Lower leg skin (tissue), 4 donors: ENCODE data around the gene DDX27. TPM values are rescaled to one million over a fixed set of nuclear protein-coding genes. Genes with fewer than 3 reads are reported as not detected.
"Not testable (repeated sequence)": the region's sequence is repeated elsewhere in the genome, so short reads cannot be mapped to it uniquely, and the experiment has no call there.

ENCODE experiments used
- DNase-seq, 2 donors: peaks; one replicate each; pipeline ENCODE4 v3.0.0-alpha.2; 2019; ENCODE audit warnings: low spot score in 2 of 2
- H3K4me3 ChIP-seq: fragments of 200-600 bp; sonication (generic); 2 replicates; pipeline ENCODE4 v1.5.1; 2017; ENCODE audit warnings: mild to moderate bottlenecking, low read depth; ENCODE audit not compliant: poor library complexity, severe bottlenecking
- CTCF ChIP-seq, 3 donors: fragments of 450-650 bp; IDR thresholded peaks; one replicate each; pipeline ENCODE4 v1.5.1; 2016; ENCODE audit warnings: antibody characterized with exemption in 3 of 3, mild to moderate bottlenecking in 3 of 3, moderate library complexity in 2 of 3
- POLR2A ChIP-seq, 2 donors: fragments of 450-650 bp; IDR thresholded peaks; one replicate each; pipeline ENCODE4 v1.6.1; 2016 to 2017; ENCODE audit warnings: antibody characterized with exemption in 2 of 2, mild to moderate bottlenecking in 1 of 2, moderate library complexity in 1 of 2
- WGBS, 2 donors: methylation state at CpG; one replicate each; pipeline ENCODE4 v1.1.5; 2018; 5-methylcytosine and 5-hydroxymethylcytosine counted together
- intact Hi-C: fragments of 100-400 bp; cut with DNase I; formaldehyde crosslinking; loops from one replicate; pipeline ENCODE4 v1.15.0; 2023; ENCODE audit warnings: low total_unique reads
- total RNA-seq, 4 donors: library from RNA; depleted of rRNA; stranded (reverse); fragments of >200 nt; gene quantifications; one replicate each; pipeline ENCODE4 v1.1.0, GENCODE V29; 2016

The DDX27 gene
- total RNA-seq, 4 donors from 2014 or later: 33.9 to 38.0 (median 36.7) TPM

GRCh38 chr20:49214571-49214970 lies 4.6 kb upstream of the DDX27 start:
- no peak for DNase-seq
- TF ChIP-seq POLR2A (IDR thresholded peaks at IDR 0.05): no peak
- TF ChIP-seq CTCF (IDR thresholded peaks at IDR 0.05): no peak
- no peak overlapping the region for H3K4me3 ChIP-seq
- intact Hi-C loops: no loop called here

- 91 to 92% methylated on average over 3 of the region's 3 CpGs for whole genome bisulfite sequencing, 2 donors
- TF ChIP-seq CTCF (IDR thresholded peaks at IDR 0.05) (no peak), POLR2A (IDR thresholded peaks at IDR 0.05) (no peak)
- DNase-seq: no peak
- intact Hi-C loops: loop anchor here (5.0 kb wide), 1 partner anchor 83 kb away; no protein-coding TSS in a partner anchor
- H3K4me3 ChIP-seq: no peak overlapping the region
Measured at GRCh38 chr20:49215232-49215631, 4.0 kb upstream of the DDX27 start.

GRCh38 chr20:49216991-49217578 lies 2.1 kb upstream of the DDX27 start:
- DNase-seq: peak; percentile 91 to 99
- TF ChIP-seq POLR2A (IDR thresholded peaks at IDR 0.05): no peak
- TF ChIP-seq CTCF (IDR thresholded peaks at IDR 0.05): peak in 1 of 3 donors; percentile 80
- no peak overlapping the region for H3K4me3 ChIP-seq
- 13 to 15% methylated on average over 11 of the region's 11 CpGs for WGBS, 2 donors
- intact Hi-C loops: loop anchor here (5.0 kb wide), 1 partner anchor 85 kb away; no protein-coding TSS in a partner anchor

GRCh38 chr20:49218739-49219090 lies 501 bp upstream of the DDX27 start:
- peak in 1 of 2 donors; percentile 85 for DNase-seq
- 58% methylated on average over 13 of the region's 13 CpGs for WGBS, 2 donors
- not testable (repeated sequence) for H3K4me3 ChIP-seq
- intact Hi-C loops: loop anchor here (5.0 kb wide), 1 partner anchor 86 kb away; no protein-coding TSS in a partner anchor

- intact Hi-C loops: loop anchor here (5.0 kb wide), 1 partner anchor 88 kb away; no protein-coding TSS in a partner anchor
- H3K4me3 ChIP-seq: peak overlapping the region; percentile 60
- no peak for TF ChIP-seq POLR2A (IDR thresholded peaks at IDR 0.05)
- WGBS, 2 donors: 65 to 68% methylated on average over 27 to 28 of the region's 28 CpGs
- DNase-seq: no peak
Measured at GRCh38 chr20:49219924-49220831, 962 bp downstream of the DDX27 start.

GRCh38 chr20:49225896-49226295 lies 6.7 kb downstream of the DDX27 start:
- no peak overlapping the region for H3K4me3 ChIP-seq
- intact Hi-C loops: no loop called here
- no peak for DNase-seq
- TF ChIP-seq CTCF (IDR thresholded peaks at IDR 0.05) (no peak), POLR2A (IDR thresholded peaks at IDR 0.05) (no peak)
- 94 to 96% methylated on average over 7 of the region's 7 CpGs for WGBS, 2 donors
